Erythroblast (primary cell): Measurements from ENCODE around the gene SLC5A10.

Experiments used
- GATA1 ChIP-seq: IDR thresholded peaks from 2 replicates; pipeline ENCODE4 v1.6.1; 2011; ENCODE audit warnings: low read depth, mild to moderate bottlenecking, control low read depth, low read length, moderate library complexity
- POLR2A ChIP-seq: IDR thresholded peaks from 2 replicates; pipeline ENCODE4 v1.6.1; 2011; ENCODE audit warnings: mild to moderate bottlenecking, low read length

GRCh38 chr17:19009970-19010369 lies 58.0 kb downstream of the SLC5A10 start:
- TF ChIP-seq POLR2A: no peak
- no peak for TF ChIP-seq GATA1
